Measurements from ENCODE around the gene ACP7. TPM values are rescaled to one million over a fixed set of nuclear protein-coding genes. Genes with fewer than 3 reads are reported as not detected.

The ACP7 gene
- polyA plus RNA-seq, 1 of the 3 experiments (the other 2 are of a cell fraction), result 0.36 TPM

DNA sequence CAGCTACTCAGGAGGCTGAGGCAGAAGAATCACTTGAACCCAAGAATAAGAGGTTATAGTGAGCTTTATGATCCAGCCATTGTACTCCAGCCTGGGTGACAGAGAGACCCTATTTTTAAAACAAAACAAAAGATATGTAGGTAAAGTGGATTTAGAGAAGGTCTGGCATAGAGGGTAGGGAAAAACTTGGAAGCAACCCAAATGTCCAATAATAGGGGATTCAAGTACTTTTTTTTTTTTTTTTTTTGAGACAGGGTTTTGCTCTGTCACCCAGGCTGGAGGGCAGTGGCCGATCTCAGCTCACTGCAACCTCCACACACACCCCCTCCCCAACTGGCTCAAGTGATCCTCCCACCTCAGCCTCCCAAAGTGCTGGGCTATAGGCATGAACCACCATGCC lies 35.7 kb downstream of the ACP7 start (continued):
- TF ChIP-seq RAD21 (IDR thresholded peaks at IDR 0.05; ENCODE audit: low read length), result no peak
- TF ChIP-seq FOXM1 (IDR thresholded peaks at IDR 0.05; ENCODE audit: low read depth), result no peak
- TF ChIP-seq YY1 (IDR thresholded peaks at IDR 0.05; ENCODE audit: low read depth), result no peak
- TF ChIP-seq, protein P1, sequence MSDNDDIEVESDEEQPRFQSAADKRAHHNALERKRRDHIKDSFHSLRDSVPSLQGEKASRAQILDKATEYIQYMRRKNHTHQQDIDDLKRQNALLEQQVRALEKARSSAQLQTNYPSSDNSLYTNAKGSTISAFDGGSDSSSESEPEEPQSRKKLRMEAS (IDR thresholded peaks at IDR 0.05; ENCODE audit: low read depth), result no peak
- TF ChIP-seq JUND (IDR thresholded peaks at IDR 0.05), result no peak

DNA sequence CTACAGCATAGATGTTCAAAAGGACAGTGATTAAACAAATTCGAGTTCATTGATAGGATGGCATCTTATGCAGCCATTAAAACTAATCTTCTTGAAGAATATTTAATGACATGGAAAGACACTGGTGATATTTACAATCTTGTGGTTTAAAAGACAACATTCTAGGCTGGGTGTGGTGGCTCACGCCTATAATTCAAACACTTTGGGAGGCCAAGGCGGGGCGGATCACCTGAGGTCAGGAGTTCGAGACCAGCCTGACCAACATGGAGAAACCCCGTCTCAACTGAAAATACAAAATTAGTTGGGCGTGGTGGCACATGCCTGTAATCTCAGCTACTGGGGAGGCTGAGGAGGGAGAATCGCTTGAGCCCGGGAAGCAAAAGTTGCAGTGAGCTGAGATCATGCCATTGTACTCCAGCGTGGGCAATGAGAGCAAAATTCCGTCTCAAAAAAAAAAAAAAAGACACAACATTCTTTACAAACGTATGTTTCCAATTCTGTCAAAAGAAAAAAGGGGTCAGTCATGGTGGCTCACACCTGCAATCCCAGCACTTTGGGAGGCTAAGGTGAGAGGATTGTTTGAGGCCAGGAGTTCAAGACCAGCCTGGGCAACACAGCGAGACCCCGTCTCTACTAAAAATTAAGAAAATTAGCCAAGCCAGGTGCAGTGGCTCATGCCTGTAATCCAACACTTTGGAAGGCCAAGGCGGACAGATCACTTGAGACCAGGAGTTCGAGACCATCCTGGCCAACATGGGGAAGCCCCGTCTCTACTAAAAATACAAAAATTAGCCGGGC lies 39.0 kb downstream of the ACP7 start:
- H3K27ac ChIP-seq (ENCODE audit: low read depth in 2 of 2, low read length in 1 of 2), result no peak overlapping the region
- H3K4me2 ChIP-seq, result no peak overlapping the region
- H3K9me2 ChIP-seq, result no peaks in the 10 kb centered on the region
- peaks cover 0 to 17% of the 10 kb centered on the region in 2 experiments; a peak in 1 of 4 replicates for H3K4me1 ChIP-seq (ENCODE audit: control insufficient read depth in 1 of 2, insufficient read depth in 2 of 2, low read depth in 1 of 2, low read length in 1 of 2)
- H3K36me3 ChIP-seq (replicated peaks in 1 of 2; ENCODE audit: control insufficient read depth in 1 of 2, insufficient read depth in 2 of 2, low read length in 1 of 2), result no peaks in the 10 kb centered on the region
- H4K20me1 ChIP-seq (ENCODE audit: insufficient read depth), result peaks cover 17% of the 10 kb centered on the region
- peaks cover 26% of the 10 kb centered on the region for H3K79me2 ChIP-seq (ENCODE audit: insufficient read depth)
- CTCF ChIA-PET, result interaction anchor here (0.8 to 4.2 kb wide), 22 partner anchors 11 to 288 kb away, joined by 3 to 56 read pairs (median 10); partner anchors contain the start of genes GMFG, NCCRP1, SAMD4B and SYCN
- H3K27me3 ChIP-seq (ENCODE audit: insufficient read depth), result no peaks in the 10 kb centered on the region
- H3K9ac ChIP-seq, result no peak overlapping the region
- DNase-seq, result no peak
- no peak overlapping the region for H2AFZ ChIP-seq (ENCODE audit: low read depth)
- WGBS (ENCODE audit: low lambda C conversion rate), result 78% methylated on average over 18 of the region's 18 CpGs
- peaks cover 8% of the 10 kb centered on the region for H3F3A ChIP-seq (replicated peaks; ENCODE audit: insufficient read depth)
- H3K4me3 ChIP-seq (ENCODE audit: low read depth in 2 of 2, low read length in 1 of 2), result no peak overlapping the region
- POLR2A ChIA-PET, result no interaction called here
- TF ChIP-seq, protein P2, sequence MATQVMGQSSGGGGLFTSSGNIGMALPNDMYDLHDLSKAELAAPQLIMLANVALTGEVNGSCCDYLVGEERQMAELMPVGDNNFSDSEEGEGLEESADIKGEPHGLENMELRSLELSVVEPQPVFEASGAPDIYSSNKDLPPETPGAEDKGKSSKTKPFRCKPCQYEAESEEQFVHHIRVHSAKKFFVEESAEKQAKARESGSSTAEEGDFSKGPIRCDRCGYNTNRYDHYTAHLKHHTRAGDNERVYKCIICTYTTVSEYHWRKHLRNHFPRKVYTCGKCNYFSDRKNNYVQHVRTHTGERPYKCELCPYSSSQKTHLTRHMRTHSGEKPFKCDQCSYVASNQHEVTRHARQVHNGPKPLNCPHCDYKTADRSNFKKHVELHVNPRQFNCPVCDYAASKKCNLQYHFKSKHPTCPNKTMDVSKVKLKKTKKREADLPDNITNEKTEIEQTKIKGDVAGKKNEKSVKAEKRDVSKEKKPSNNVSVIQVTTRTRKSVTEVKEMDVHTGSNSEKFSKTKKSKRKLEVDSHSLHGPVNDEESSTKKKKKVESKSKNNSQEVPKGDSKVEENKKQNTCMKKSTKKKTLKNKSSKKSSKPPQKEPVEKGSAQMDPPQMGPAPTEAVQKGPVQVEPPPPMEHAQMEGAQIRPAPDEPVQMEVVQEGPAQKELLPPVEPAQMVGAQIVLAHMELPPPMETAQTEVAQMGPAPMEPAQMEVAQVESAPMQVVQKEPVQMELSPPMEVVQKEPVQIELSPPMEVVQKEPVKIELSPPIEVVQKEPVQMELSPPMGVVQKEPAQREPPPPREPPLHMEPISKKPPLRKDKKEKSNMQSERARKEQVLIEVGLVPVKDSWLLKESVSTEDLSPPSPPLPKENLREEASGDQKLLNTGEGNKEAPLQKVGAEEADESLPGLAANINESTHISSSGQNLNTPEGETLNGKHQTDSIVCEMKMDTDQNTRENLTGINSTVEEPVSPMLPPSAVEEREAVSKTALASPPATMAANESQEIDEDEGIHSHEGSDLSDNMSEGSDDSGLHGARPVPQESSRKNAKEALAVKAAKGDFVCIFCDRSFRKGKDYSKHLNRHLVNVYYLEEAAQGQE (IDR thresholded peaks at IDR 0.05; ENCODE audit: low read depth, low read length), result no peak
- TF ChIP-seq POLR2AphosphoS5 (IDR thresholded peaks at IDR 0.05; ENCODE audit: low read depth, low read length) (no peak), YY1 (IDR thresholded peaks at IDR 0.05; ENCODE audit: low read depth) (no peak), NFIC (IDR thresholded peaks at IDR 0.05; ENCODE audit: borderline replicate concordance) (no peak), MXI1 (IDR thresholded peaks at IDR 0.05; ENCODE audit: low read depth, low read length) (no peak), RCOR1 (IDR thresholded peaks at IDR 0.05; ENCODE audit: low read length) (no peak)
- no peaks in the 10 kb centered on the region for H3K9me3 ChIP-seq
